DND-41 (cell line): ENCODE data around the gene CCDC97.

Source experiments
- ATAC-seq: fragments of 200-7000 bp; cut with Tn5 transposase; 3 replicates; pipeline ENCODE4 v1.9.1; 2021; ENCODE audit warnings: low read depth; ENCODE audit not compliant: insufficient read depth
- DNase-seq: peaks from one replicate; pipeline ENCODE4 v3.0.0-alpha.2; 2020
- H2AFZ ChIP-seq: 2 replicates; pipeline ENCODE4 v1.6.0; 2012; ENCODE audit warnings: low read depth, low read length
- H3K27ac ChIP-seq: 2 replicates; pipeline ENCODE4 v1.5.1; 2012; ENCODE audit warnings: low read length, inconsistent platforms
- H3K27me3 ChIP-seq: fragments of 200-600 bp; sonication (generic); 2 replicates; pipeline ENCODE4 v1.6.0; 2012; ENCODE audit warnings: low read length, mild to moderate bottlenecking, inconsistent platforms; ENCODE audit not compliant: insufficient read depth, poor library complexity
- H3K36me3 ChIP-seq: 2 replicates; pipeline ENCODE4 v1.5.1; 2012; ENCODE audit warnings: low read length, inconsistent platforms; ENCODE audit not compliant: insufficient read depth
- H3K4me1 ChIP-seq: 2 replicates; pipeline ENCODE4 v1.5.1; 2012; ENCODE audit warnings: mild to moderate bottlenecking, low read length; ENCODE audit not compliant: insufficient read depth
- H3K4me2 ChIP-seq: 2 replicates; pipeline ENCODE4 v1.6.0; 2012; ENCODE audit warnings: mild to moderate bottlenecking, moderate library complexity, low read length, inconsistent platforms; ENCODE audit not compliant: insufficient read depth
- H3K4me3 ChIP-seq, 2 experiments: fragments of 200-600 bp in 1 of 2; shearing (Covaris generic) in 1 of 2; 2 replicates each; pipeline ENCODE4 v1.5.1; 2012 to 2016; ENCODE audit warnings: inconsistent platforms in 2 of 2, low read length in 2 of 2, mild to moderate bottlenecking in 2 of 2, low read depth in 1 of 2, moderate library complexity in 1 of 2
- H3K79me2 ChIP-seq: 2 replicates; pipeline ENCODE4 v1.6.0; 2012; ENCODE audit warnings: low read length, inconsistent platforms; ENCODE audit not compliant: insufficient read depth
- H3K9ac ChIP-seq: 2 replicates; pipeline ENCODE4 v1.6.0; 2012; ENCODE audit warnings: low read depth, mild to moderate bottlenecking, inconsistent platforms, low read length, moderate library complexity
- H3K9me3 ChIP-seq: 2 replicates; pipeline ENCODE4 v1.5.1; 2012; ENCODE audit warnings: low read length, moderate library complexity, mild to moderate bottlenecking, inconsistent platforms; ENCODE audit not compliant: insufficient read depth, severe bottlenecking
- H4K20me1 ChIP-seq: 2 replicates; pipeline ENCODE4 v1.6.0; 2012; ENCODE audit warnings: low read length; ENCODE audit not compliant: insufficient read depth
- EZH2 ChIP-seq: IDR thresholded peaks from 3 replicates; pipeline ENCODE4 v1.6.1; 2012; ENCODE audit warnings: borderline replicate concordance, low read depth, mild to moderate bottlenecking, moderate library complexity, low read length, inconsistent platforms; ENCODE audit not compliant: severe bottlenecking
- TF ChIP-seq, protein P1 (sequence below): IDR thresholded peaks from 2 replicates; pipeline ENCODE4 v1.5.1; 2012; ENCODE audit warnings: borderline replicate concordance, low read length, moderate library complexity, mild to moderate bottlenecking; ENCODE audit not compliant: poor library complexity, severe bottlenecking; ENCODE audit errors: extremely low read depth

Gene CCDC97

DNA sequence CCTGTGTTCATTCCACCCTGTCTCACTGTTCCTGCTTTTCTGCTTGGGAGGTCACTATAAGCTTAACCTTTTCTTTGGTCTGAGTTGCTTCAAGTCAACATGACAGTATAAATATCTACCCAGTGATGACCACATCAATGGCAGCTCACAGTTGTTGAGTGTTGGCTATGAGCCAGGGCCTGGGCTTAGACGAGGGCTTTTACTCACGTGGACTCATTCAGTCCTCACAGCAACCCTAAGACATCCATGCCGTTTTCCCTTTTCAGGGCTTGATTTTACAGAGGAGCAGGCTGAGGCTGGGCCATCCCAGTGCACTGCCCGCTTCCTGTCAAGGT, 10.2 kb upstream of the CCDC97 start:
- DNase-seq (no peak), ATAC-seq (0 out of 3 replicates have a peak, but pooled peaks have one; percentile 22)
- no peak for TF ChIP-seq EZH2
- TF ChIP-seq, protein P1, sequence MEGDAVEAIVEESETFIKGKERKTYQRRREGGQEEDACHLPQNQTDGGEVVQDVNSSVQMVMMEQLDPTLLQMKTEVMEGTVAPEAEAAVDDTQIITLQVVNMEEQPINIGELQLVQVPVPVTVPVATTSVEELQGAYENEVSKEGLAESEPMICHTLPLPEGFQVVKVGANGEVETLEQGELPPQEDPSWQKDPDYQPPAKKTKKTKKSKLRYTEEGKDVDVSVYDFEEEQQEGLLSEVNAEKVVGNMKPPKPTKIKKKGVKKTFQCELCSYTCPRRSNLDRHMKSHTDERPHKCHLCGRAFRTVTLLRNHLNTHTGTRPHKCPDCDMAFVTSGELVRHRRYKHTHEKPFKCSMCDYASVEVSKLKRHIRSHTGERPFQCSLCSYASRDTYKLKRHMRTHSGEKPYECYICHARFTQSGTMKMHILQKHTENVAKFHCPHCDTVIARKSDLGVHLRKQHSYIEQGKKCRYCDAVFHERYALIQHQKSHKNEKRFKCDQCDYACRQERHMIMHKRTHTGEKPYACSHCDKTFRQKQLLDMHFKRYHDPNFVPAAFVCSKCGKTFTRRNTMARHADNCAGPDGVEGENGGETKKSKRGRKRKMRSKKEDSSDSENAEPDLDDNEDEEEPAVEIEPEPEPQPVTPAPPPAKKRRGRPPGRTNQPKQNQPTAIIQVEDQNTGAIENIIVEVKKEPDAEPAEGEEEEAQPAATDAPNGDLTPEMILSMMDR, result no peak
- no peak overlapping the region for H3K27ac ChIP-seq
- no peak overlapping the region for H3K4me3 ChIP-seq
- no peak overlapping the region for H3K9ac ChIP-seq
- peaks cover 65% of the 10 kb centered on the region for H4K20me1 ChIP-seq
- no peaks in the 10 kb centered on the region for H3K9me3 ChIP-seq
- no peak overlapping the region for H2AFZ ChIP-seq
- peaks cover 99% of the 10 kb centered on the region for H3K36me3 ChIP-seq
- H3K27me3 ChIP-seq, result no peaks in the 10 kb centered on the region
- H3K4me2 ChIP-seq, result no peak overlapping the region
- peaks cover 13% of the 10 kb centered on the region for H3K4me1 ChIP-seq
- peaks cover 27% of the 10 kb centered on the region for H3K79me2 ChIP-seq

DNA sequence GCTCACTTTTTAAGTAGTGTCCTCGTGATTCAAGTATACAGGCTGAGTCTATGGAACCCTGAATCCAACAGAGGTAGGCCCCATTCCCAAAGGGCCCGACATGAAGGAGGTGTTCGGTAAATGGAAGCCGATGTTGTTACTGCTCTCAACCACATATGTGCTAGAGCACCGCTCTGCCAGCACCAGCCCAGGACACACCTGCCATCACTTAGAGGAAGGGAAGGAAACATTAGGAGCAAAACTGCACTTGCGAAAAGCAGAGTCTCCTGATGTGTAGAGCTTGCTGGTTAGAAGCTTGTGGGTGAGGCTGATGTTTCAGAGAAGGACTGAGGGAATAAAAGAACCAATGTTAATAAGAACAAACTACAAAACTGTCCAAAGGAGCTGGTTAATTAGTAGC, 9.4 kb upstream of the CCDC97 start:
- H3K79me2 ChIP-seq, result peaks cover 26% of the 10 kb centered on the region
- H3K27me3 ChIP-seq, result no peaks in the 10 kb centered on the region
- H3K36me3 ChIP-seq, result peaks cover 99% of the 10 kb centered on the region
- H3K4me2 ChIP-seq, result no peak overlapping the region
- ATAC-seq (no peak), DNase-seq (no peak)
- H3K9ac ChIP-seq, result no peak overlapping the region
- TF ChIP-seq EZH2, result no peak
- TF ChIP-seq, protein P1, result no peak
- peaks cover 22% of the 10 kb centered on the region for H3K4me1 ChIP-seq
- H2AFZ ChIP-seq, result no peak overlapping the region
- no peak overlapping the region for H3K4me3 ChIP-seq
- H3K27ac ChIP-seq, result no peak overlapping the region
- H4K20me1 ChIP-seq, result peaks cover 67% of the 10 kb centered on the region
- H3K9me3 ChIP-seq, result no peaks in the 10 kb centered on the region

DNA sequence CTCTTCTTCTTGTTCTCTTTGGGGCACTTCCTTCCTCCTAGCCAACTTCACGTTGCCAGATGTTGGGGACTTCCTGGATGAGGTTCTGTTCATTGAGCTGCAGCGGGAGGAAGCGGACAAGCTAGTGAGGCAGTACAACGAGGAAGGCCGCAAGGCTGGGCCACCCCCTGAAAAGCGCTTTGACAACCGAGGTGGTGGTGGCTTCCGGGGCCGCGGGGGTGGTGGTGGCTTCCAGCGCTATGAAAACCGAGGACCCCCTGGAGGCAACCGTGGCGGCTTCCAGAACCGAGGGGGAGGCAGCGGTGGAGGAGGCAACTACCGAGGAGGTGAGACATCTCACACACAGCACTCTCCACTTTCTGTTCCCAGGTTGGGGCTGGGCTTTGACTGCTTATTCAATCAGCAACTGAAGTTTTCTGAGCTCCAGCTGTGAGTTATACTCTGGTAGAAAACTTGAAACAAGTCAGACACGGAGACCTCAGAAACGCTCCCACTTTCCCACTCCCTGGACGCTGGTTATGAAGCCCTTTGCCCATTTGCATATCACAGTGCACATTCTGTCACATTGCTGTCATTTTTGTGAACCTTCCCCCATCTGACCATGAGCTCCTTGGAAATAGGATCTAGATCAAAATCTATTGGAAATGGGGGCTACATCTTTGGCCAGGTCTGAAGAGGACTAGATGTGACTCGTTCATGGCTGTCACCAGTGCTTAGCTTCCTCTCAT, 7.2 kb upstream of the CCDC97 start:
- Histone ChIP-seq H3K27me3 (no peaks in the 10 kb centered on the region), H3K79me2 (peaks cover 20% of the 10 kb centered on the region), H3K4me3 (no peak overlapping the region), H3K4me1 (peaks cover 44% of the 10 kb centered on the region), H3K36me3 (peaks cover 89% of the 10 kb centered on the region), H3K4me2 (no peak overlapping the region), H3K27ac (no peak overlapping the region), H3K9me3 (no peaks in the 10 kb centered on the region), H3K9ac (no peak overlapping the region), H4K20me1 (peaks cover 56% of the 10 kb centered on the region), H2AFZ (no peak overlapping the region)
- no peak for ATAC-seq
- DNase-seq, result no peak
- TF ChIP-seq EZH2, result no peak
- TF ChIP-seq, protein P1, result no peak
